ENCODE measurements around the gene MS4A14. TPM values are rescaled to one million over a fixed set of nuclear protein-coding genes. Genes with fewer than 3 reads are reported as not detected.

Gene MS4A14
- total and polyA plus RNA-seq, 2 experiments from 2014 or later = not detected

GRCh38 chr11:60455531-60456042 lies 59.3 kb downstream of the MS4A14 start, which contains the start of gene MS4A1:
Gene MS4A1, plus strand, starts transcription at chr11:60455847. Its CDS starts 6,528 bp downstream, at chr11:60462375.
- H3K79me2 ChIP-seq (ENCODE audit: insufficient read depth) = no peaks in the 10 kb centered on the region
- no peaks in the 10 kb centered on the region for H3K36me3 ChIP-seq (ENCODE audit: low read depth)
- no peak within 1 kb of the TSS for H3K27ac ChIP-seq
- no peaks in the 10 kb centered on the region for H3F3A ChIP-seq (ENCODE audit: insufficient read depth)
- H3K27me3 ChIP-seq (replicated peaks; ENCODE audit: insufficient read depth) = no peaks in the 10 kb centered on the region
- H3K9me2 ChIP-seq (ENCODE audit: insufficient read depth) = no peaks in the 10 kb centered on the region
- TF ChIP-seq EZH2phosphoT487 (IDR thresholded peaks at IDR 0.05; ENCODE audit: insufficient read depth, low read depth) (no peak), EZH2 (IDR thresholded peaks at IDR 0.05; ENCODE audit: insufficient read depth, poor library complexity, severe bottlenecking) (no peak)
- in situ Hi-C loops (cut with MboI) = no loop called here
- no peak within 1 kb of the TSS for H2AFZ ChIP-seq
- no peak within 1 kb of the TSS for H3K4me3 ChIP-seq
- no peaks in the 10 kb centered on the region for H3K4me1 ChIP-seq (ENCODE audit: insufficient read depth)
- whole genome bisulfite sequencing, 2 experiments (ENCODE audit: low coverage in 1 of 2, low lambda C conversion rate in 2 of 2, missing lambda C conversion rate in 2 of 2) = 3 to 7% methylated on average over 4 of the region's 4 CpGs
- no peak within 1 kb of the TSS for H3K9ac ChIP-seq
- no peaks in the 10 kb centered on the region for H3K9me3 ChIP-seq (ENCODE audit: low read depth)
- no peaks in the 10 kb centered on the region for H4K20me1 ChIP-seq (ENCODE audit: insufficient read depth)
- no peak for DNase-seq
- no peak within 1 kb of the TSS for H3K4me2 ChIP-seq (ENCODE audit: unreplicated experiment)

- Histone ChIP-seq H3K9ac (no peak overlapping the region), H3F3A (ENCODE audit: insufficient read depth) (no peaks in the 10 kb centered on the region), H3K27ac (no peak overlapping the region), H3K4me2 (ENCODE audit: unreplicated experiment) (no peak overlapping the region), H4K20me1 (ENCODE audit: insufficient read depth) (no peaks in the 10 kb centered on the region), H3K36me3 (ENCODE audit: low read depth) (no peaks in the 10 kb centered on the region), H3K9me3 (ENCODE audit: low read depth) (no peaks in the 10 kb centered on the region), H3K27me3 (replicated peaks; ENCODE audit: insufficient read depth) (no peaks in the 10 kb centered on the region), H2AFZ (no peak overlapping the region), H3K4me1 (ENCODE audit: insufficient read depth) (no peaks in the 10 kb centered on the region), H3K4me3 (no peak overlapping the region), H3K79me2 (ENCODE audit: insufficient read depth) (no peaks in the 10 kb centered on the region), H3K9me2 (ENCODE audit: insufficient read depth) (no peaks in the 10 kb centered on the region)
- TF ChIP-seq EZH2phosphoT487 (IDR thresholded peaks at IDR 0.05; ENCODE audit: insufficient read depth, low read depth) (no peak), EZH2 (IDR thresholded peaks at IDR 0.05; ENCODE audit: insufficient read depth, poor library complexity, severe bottlenecking) (no peak)
- DNase-seq = no peak
- in situ Hi-C loops (cut with MboI) = no loop called here
- WGBS, 2 experiments (ENCODE audit: low coverage in 1 of 2, low lambda C conversion rate in 2 of 2, missing lambda C conversion rate in 2 of 2) = 8 to 12% methylated on average over 3 of the region's 3 CpGs
Observed at GRCh38 chr11:60457576-60457975, 61.3 kb downstream of the MS4A14 start.

GRCh38 chr11:60459345-60459744 lies 63.1 kb downstream of the MS4A14 start:
- Histone ChIP-seq H3K9me3 (ENCODE audit: low read depth) (no peaks in the 10 kb centered on the region), H2AFZ (no peak overlapping the region), H3K9me2 (ENCODE audit: insufficient read depth) (no peaks in the 10 kb centered on the region), H3K79me2 (ENCODE audit: insufficient read depth) (no peaks in the 10 kb centered on the region), H3K4me3 (no peak overlapping the region), H3K4me2 (ENCODE audit: unreplicated experiment) (no peak overlapping the region), H3K27ac (no peak overlapping the region), H3K27me3 (replicated peaks; ENCODE audit: insufficient read depth) (no peaks in the 10 kb centered on the region), H3K9ac (no peak overlapping the region), H3K36me3 (ENCODE audit: low read depth) (no peaks in the 10 kb centered on the region), H3F3A (ENCODE audit: insufficient read depth) (no peaks in the 10 kb centered on the region), H3K4me1 (ENCODE audit: insufficient read depth) (no peaks in the 10 kb centered on the region), H4K20me1 (ENCODE audit: insufficient read depth) (no peaks in the 10 kb centered on the region)
- TF ChIP-seq EZH2phosphoT487 (IDR thresholded peaks at IDR 0.05; ENCODE audit: insufficient read depth, low read depth) (no peak), EZH2 (IDR thresholded peaks at IDR 0.05; ENCODE audit: insufficient read depth, poor library complexity, severe bottlenecking) (no peak)
- DNase-seq = no peak
- WGBS, 2 experiments (ENCODE audit: low coverage in 1 of 2, low lambda C conversion rate in 2 of 2, missing lambda C conversion rate in 2 of 2) = 78 to 88% methylated on average over 1 of the region's 1 CpG
- in situ Hi-C loops (cut with MboI) = no loop called here

Other genes with a start within 250 kb of the MS4A14 start
- not detected in 2 replicates for gene MS4A6A, start 213.4 kb upstream of the MS4A14 start, total RNA-seq (2014; rRNA removed; shearing (Covaris generic))
- gene MS4A6A, start 213.4 kb upstream of the MS4A14 start, polyA plus RNA-seq (2016; fragmentation: Nextera tagmentation; extraction: Ambion mirVana) = not detected in 2 replicates
- not detected in 2 replicates for gene MS4A4E, start 153.3 kb upstream of the MS4A14 start, total RNA-seq (2014; rRNA removed; shearing (Covaris generic))
- gene MS4A4E, start 153.3 kb upstream of the MS4A14 start, polyA plus RNA-seq (2016; fragmentation: Nextera tagmentation; extraction: Ambion mirVana) = not detected in 2 replicates
- not detected in 2 replicates for gene MS4A4A, start 115.8 kb upstream of the MS4A14 start, total RNA-seq (2014; rRNA removed; shearing (Covaris generic))
- not detected in 2 replicates for gene MS4A4A, start 115.8 kb upstream of the MS4A14 start, polyA plus RNA-seq (2016; fragmentation: Nextera tagmentation; extraction: Ambion mirVana)
- gene MS4A6E, start 69.2 kb upstream of the MS4A14 start, total RNA-seq (2014; rRNA removed; shearing (Covaris generic)) = not detected in 2 replicates
- not detected in 2 replicates for gene MS4A6E, start 69.2 kb upstream of the MS4A14 start, polyA plus RNA-seq (2016; fragmentation: Nextera tagmentation; extraction: Ambion mirVana)
- gene MS4A7, start 17.9 kb upstream of the MS4A14 start, total RNA-seq (2014; rRNA removed; shearing (Covaris generic)) = not detected in 2 replicates
- not detected in 2 replicates for gene MS4A7, start 17.9 kb upstream of the MS4A14 start, polyA plus RNA-seq (2016; fragmentation: Nextera tagmentation; extraction: Ambion mirVana)
- gene MS4A5, start 33.1 kb downstream of the MS4A14 start, total RNA-seq (2014; rRNA removed; shearing (Covaris generic)) = not detected in 2 replicates
- gene MS4A5, start 33.1 kb downstream of the MS4A14 start, polyA plus RNA-seq (2016; fragmentation: Nextera tagmentation; extraction: Ambion mirVana) = not detected in 2 replicates
- not detected in 2 replicates for gene MS4A1, start 59.4 kb downstream of the MS4A14 start, total RNA-seq (2014; rRNA removed; shearing (Covaris generic))
- gene MS4A1, start 59.4 kb downstream of the MS4A14 start, polyA plus RNA-seq (2016; fragmentation: Nextera tagmentation; extraction: Ambion mirVana) = 0.13 and 0.20 TPM in 2 replicates
- not detected in 2 replicates for gene MS4A12, start 96.3 kb downstream of the MS4A14 start, total RNA-seq (2014; rRNA removed; shearing (Covaris generic))
- gene MS4A12, start 96.3 kb downstream of the MS4A14 start, polyA plus RNA-seq (2016; fragmentation: Nextera tagmentation; extraction: Ambion mirVana) = not detected in 2 replicates
- gene MS4A13, start 118.9 kb downstream of the MS4A14 start, total RNA-seq (2014; rRNA removed; shearing (Covaris generic)) = not detected in 2 replicates
- gene MS4A13, start 118.9 kb downstream of the MS4A14 start, polyA plus RNA-seq (2016; fragmentation: Nextera tagmentation; extraction: Ambion mirVana) = not detected in 2 replicates